Measurements from ENCODE around the gene ATP6V1E1.

ATP6V1E1 gene

DNA sequence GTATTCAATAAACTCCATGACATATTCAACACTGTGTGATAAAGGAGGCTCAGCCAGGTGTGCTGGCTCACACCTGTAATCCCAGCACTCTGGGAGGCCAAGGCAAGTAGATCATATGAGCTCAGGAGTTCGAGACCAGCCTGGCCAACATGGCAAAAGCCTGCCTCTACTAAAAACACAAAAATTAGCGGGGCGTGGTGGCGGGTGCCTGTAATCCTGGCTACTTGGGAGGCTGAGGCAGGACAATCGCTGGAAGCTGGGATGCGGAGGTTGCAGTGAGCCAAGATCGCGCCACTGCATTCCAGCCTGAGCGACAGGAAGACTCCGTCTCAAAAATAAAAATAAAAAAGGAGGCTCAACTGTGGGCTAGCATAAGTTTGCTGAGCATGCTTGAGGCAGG, 69.4 kb downstream of the ATP6V1E1 start:
- DNase-seq = no peak
- Mint-ChIP-seq H3K27ac (no peak overlapping the region), H3K27me3 (peaks cover 2% of the 10 kb centered on the region), H3K4me1 (no peaks in the 10 kb centered on the region), H3K4me3 (no peak overlapping the region), H3K9me3 (no peaks in the 10 kb centered on the region), H3K36me3 (ENCODE audit: low read depth) (no peaks in the 10 kb centered on the region)
- ATAC-seq = no peak

DNA sequence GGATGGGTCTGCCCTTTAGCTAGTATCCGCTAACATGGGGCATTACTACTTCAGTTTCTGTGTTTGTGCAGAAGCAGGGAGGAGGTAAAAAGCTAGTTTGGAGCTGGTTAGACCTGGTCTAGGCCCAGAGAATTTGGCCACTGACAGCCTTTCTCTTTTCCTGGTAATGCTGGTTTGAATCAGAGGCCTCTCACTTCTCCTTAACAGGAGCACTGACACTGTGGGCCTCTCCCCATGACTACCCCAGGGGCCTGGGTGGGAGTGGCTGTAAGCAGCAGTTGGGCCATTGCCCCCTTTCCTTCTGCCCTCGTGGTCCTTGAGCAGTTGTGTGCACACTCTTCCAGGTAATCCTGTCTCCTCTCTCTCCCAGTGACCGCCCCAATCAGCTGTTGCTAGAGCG, 73.7 kb downstream of the ATP6V1E1 start:
- no peaks in the 10 kb centered on the region for H3K4me1 Mint-ChIP-seq
- no peak overlapping the region for H3K27ac Mint-ChIP-seq
- H3K4me3 Mint-ChIP-seq = no peak overlapping the region
- DNase-seq = no peak
- H3K27me3 Mint-ChIP-seq = peaks cover 2% of the 10 kb centered on the region
- no peak for ATAC-seq
- no peaks in the 10 kb centered on the region for H3K36me3 Mint-ChIP-seq (ENCODE audit: low read depth)
- no peaks in the 10 kb centered on the region for H3K9me3 Mint-ChIP-seq

DNA sequence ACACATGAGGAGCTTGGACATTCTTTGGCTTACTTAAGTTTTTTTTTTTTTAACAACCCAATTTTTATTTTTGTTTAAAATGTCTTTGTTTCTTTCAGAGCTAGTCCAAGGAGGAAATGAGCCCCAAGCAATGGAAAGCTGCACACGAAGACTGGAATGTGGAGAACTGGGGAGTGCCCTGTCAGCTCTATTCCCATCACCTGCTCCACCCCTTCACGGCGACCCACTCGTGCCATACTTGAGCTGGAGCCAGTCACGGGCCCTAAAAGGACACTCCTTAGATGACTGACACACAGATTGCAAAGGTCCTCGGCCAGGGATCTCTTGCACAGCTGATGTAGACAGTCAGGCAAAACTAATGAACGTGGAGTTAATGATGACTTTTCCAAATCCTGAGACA, 75.8 kb downstream of the ATP6V1E1 start:
- no peaks in the 10 kb centered on the region for H3K27me3 Mint-ChIP-seq
- no peaks in the 10 kb centered on the region for H3K36me3 Mint-ChIP-seq (ENCODE audit: low read depth)
- H3K9me3 Mint-ChIP-seq = no peaks in the 10 kb centered on the region
- H3K27ac Mint-ChIP-seq = no peak overlapping the region
- H3K4me1 Mint-ChIP-seq = no peaks in the 10 kb centered on the region
- no peak overlapping the region for H3K4me3 Mint-ChIP-seq
- no peak for ATAC-seq
- no peak for DNase-seq

DNA sequence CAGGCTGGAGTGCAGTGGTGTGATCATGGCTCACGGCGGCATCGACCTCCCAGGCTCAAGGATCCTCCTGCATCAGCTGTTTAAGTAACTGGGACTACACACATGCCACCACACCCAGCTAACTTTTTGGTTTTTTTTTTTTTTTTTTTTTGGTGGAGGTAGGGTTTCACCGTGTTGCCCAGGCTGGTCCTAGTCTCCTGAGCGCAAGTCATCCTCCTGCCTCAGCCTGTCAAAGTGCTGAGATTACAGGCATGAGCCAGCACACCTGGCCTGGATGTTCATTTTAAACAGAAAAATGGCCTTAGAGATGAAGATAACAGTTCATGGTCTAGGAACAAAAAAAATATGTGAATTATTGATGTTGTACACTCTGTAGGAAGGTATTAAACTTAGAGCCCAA, 78.9 kb downstream of the ATP6V1E1 start:
- H3K9me3 Mint-ChIP-seq = no peaks in the 10 kb centered on the region
- no peak overlapping the region for H3K4me3 Mint-ChIP-seq
- H3K4me1 Mint-ChIP-seq = no peaks in the 10 kb centered on the region
- no peaks in the 10 kb centered on the region for H3K27me3 Mint-ChIP-seq
- ATAC-seq = no peak
- no peak overlapping the region for H3K27ac Mint-ChIP-seq
- no peak for DNase-seq
- no peaks in the 10 kb centered on the region for H3K36me3 Mint-ChIP-seq (ENCODE audit: low read depth)

DNA sequence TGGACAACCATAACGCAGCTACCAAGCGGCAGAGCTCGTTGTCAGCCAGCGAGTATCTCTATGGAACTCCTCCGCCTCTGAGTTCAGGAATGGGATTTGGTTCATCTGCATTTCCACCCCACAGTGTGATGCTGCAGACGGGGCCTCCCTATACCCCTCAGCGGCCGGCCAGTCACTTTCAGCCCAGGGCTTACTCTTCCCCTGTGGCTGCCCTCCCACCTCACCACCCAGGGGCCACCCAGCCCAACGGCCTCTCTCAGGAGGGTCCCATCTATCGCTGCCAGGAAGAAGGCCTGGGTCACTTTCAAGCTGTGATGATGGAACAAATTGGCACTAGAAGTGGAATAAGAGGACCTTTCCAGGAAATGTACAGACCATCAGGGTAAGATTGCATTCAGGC, 79.4 kb downstream of the ATP6V1E1 start:
- no peaks in the 10 kb centered on the region for H3K27me3 Mint-ChIP-seq
- H3K4me3 Mint-ChIP-seq = no peak overlapping the region
- DNase-seq = no peak
- H3K4me1 Mint-ChIP-seq = no peaks in the 10 kb centered on the region
- no peaks in the 10 kb centered on the region for H3K36me3 Mint-ChIP-seq (ENCODE audit: low read depth)
- ATAC-seq = peak; percentile 10
- H3K27ac Mint-ChIP-seq = no peak overlapping the region
- no peaks in the 10 kb centered on the region for H3K9me3 Mint-ChIP-seq

DNA sequence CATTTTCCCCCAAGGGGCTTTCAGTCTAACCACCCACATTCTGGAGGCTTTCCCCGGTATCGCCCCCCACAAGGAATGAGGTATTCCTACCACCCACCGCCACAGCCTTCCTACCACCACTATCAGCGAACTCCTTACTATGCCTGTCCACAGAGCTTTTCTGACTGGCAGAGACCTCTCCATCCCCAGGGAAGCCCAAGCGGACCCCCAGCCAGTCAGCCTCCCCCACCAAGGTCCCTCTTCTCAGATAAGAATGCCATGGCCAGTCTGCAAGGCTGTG, 79.9 kb downstream of the ATP6V1E1 start:
- H3K9me3 Mint-ChIP-seq = no peaks in the 10 kb centered on the region
- no peaks in the 10 kb centered on the region for H3K36me3 Mint-ChIP-seq (ENCODE audit: low read depth)
- ATAC-seq (no peak), DNase-seq (no peak)
- no peak overlapping the region for H3K4me3 Mint-ChIP-seq
- no peaks in the 10 kb centered on the region for H3K4me1 Mint-ChIP-seq
- peak overlapping the region; percentile 52 for H3K27ac Mint-ChIP-seq
- no peaks in the 10 kb centered on the region for H3K27me3 Mint-ChIP-seq

DNA sequence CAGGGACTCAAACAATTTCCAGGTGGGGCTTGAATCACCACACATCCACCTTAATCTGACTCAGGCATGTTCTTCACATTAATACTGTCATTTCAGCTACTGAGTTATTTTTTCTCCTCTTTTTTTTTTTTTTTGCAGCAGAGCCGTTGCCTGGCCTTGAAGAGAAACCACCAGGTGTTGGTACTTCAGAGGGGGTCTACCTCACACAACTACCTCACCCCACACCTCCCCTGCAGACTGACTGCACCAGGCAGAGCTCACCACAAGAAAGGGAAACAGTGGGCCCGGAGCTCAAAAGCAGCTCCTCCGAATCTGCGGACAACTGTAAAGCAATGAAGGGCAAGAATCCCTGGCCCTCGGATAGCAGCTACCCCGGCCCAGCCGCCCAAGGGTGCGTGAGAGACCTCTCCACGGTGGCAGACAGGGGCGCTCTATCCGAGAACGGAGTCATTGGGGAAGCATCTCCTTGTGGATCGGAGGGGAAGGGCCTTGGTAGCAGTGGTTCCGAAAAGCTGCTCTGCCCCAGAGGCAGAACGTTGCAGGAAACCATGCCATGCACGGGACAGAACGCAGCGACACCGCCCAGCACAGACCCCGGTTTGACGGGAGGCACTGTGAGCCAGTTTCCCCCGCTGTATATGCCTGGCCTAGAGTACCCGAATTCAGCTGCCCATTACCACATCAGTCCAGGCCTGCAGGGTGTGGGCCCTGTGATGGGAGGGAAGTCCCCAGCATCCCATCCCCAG, 80.4 kb downstream of the ATP6V1E1 start:
- Mint-ChIP-seq H3K4me1 (no peaks in the 10 kb centered on the region), H3K27me3 (no peaks in the 10 kb centered on the region), H3K27ac (no peak overlapping the region), H3K9me3 (no peaks in the 10 kb centered on the region), H3K4me3 (no peak overlapping the region), H3K36me3 (ENCODE audit: low read depth) (no peaks in the 10 kb centered on the region)
- ATAC-seq (no peak), DNase-seq (no peak)

DNA sequence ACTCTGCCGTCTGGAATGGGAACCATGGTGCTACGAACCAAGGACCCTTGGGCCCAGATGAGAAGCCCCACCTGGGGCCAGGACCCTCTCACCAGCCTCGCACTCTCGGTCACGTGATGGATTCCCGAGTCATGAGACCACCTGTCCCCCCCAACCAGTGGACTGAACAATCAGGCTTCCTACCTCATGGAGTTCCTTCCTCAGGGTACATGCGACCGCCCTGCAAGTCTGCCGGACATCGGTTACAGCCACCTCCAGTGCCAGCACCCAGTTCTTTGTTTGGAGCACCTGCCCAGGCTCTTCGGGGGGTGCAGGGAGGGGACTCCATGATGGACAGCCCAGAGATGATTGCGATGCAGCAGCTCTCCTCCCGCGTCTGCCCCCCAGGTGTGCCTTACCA, 86.1 kb downstream of the ATP6V1E1 start:
- H3K9me3 Mint-ChIP-seq = no peaks in the 10 kb centered on the region
- no peak overlapping the region for H3K4me3 Mint-ChIP-seq
- ATAC-seq (no peak), DNase-seq (no peak)
- no peaks in the 10 kb centered on the region for H3K27me3 Mint-ChIP-seq
- H3K36me3 Mint-ChIP-seq (ENCODE audit: low read depth) = no peaks in the 10 kb centered on the region
- no peaks in the 10 kb centered on the region for H3K4me1 Mint-ChIP-seq
- no peak overlapping the region for H3K27ac Mint-ChIP-seq

Measured in activated naive CD8-positive, alpha-beta T cell treated with anti-CD3 and anti-CD28 coated beads, Interleukin-2, amount 50 U/mL, for 24 hours (primary cell).